ENCODE measurements around the gene RBMS1. TPM values are rescaled to one million over a fixed set of nuclear protein-coding genes. Genes with fewer than 3 reads are reported as not detected.

Gene RBMS1
- total and polyA plus RNA-seq, 2 of the 4 experiments (the other 2 are of a cell fraction): 43.5 to 64.9 TPM

DNA sequence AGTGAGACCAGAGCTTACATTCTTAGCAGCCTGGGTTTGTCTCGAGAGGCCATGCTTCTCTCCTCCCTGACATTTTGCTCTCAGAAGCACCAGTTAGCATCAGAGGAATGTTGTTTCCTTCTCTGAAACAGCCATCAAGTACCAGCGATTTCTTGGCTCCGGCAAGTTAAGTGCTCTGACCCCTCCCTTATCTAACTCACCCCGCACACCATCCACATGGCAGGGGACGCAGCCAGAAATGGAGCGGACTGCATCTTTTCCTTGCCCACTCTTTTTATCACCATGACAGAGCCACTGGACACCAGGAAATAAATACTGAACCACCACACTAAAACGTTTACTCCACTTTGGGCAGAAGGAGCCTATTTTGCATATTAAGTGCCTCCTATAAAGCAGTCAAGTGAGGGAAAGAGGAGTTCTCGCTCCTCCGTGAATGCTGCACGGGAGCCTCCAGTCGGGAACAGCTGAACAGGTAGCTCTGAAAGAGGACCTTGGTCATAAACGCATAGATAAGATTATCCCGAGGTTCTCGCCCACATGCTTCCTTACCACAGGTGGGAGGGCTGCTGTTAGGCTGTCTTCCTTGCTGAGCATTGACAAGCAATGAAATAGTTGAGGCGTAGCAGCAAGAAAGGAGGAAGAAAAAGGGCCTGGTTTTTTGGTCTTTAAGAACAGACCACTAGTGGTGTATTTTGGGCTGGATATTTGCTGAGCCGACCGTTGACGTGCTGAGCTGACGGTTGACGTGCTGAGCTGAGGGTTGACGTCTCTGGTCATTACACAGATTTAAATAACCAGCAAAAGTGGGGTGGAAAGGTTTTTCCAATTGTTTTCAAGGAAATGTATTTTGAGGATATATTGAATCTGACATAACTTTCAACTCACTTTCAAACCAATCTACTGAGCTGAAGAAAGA is 222.2 kb downstream of the RBMS1 start:
- Histone ChIP-seq H3K14ac (replicated peaks; ENCODE audit: low read depth, low read length) (peak overlapping the region; percentile 81), H3K79me1 (ENCODE audit: low read depth in 1 of 2, low read length in 2 of 2) (peaks cover 6 to 19% of the 10 kb centered on the region in 2 experiments; a peak in 3 of 4 replicates), H2AK5ac (ENCODE audit: low read depth, low read length) (peak overlapping the region; percentile 69), H3K4me3 (ENCODE audit: insufficient read depth, low read depth, low read length) (no peak overlapping the region), H2BK5ac (ENCODE audit: low read depth, low read length, poor library complexity, severe bottlenecking) (peak overlapping the region; percentile 85), H3K23ac (ENCODE audit: low read depth, low read length) (peak overlapping the region; percentile 71), H3K27ac (ENCODE audit: insufficient read depth, low read length) (peak overlapping the region; percentile 86), H3K4ac (ENCODE audit: low read depth, low read length) (peak overlapping the region; percentile 93), H3K4me1 (ENCODE audit: control insufficient read depth, insufficient read depth, low read length) (peaks cover 20% of the 10 kb centered on the region), H2BK20ac (ENCODE audit: low read depth, low read length) (peak overlapping the region; percentile 24), H3K9me3 (ENCODE audit: control insufficient read depth, insufficient read depth, low read length) (no peaks in the 10 kb centered on the region), H3K36me3 (ENCODE audit: control insufficient read depth, insufficient read depth, low read length) (peaks cover 24% of the 10 kb centered on the region), H2AK9ac (replicated peaks; ENCODE audit: low read depth, low read length, poor library complexity) (no peak overlapping the region), H3K9ac (ENCODE audit: low read depth, low read length) (peak overlapping the region; percentile 28; the same call in 1 of the 2 replicates), H4K91ac (ENCODE audit: insufficient read depth, low read depth, low read length) (peak overlapping the region; percentile 83), H2BK120ac (ENCODE audit: low read depth, low read length) (peak overlapping the region; percentile 77), H2BK15ac (ENCODE audit: low read depth, low read length) (0 out of 3 replicates have a peak overlapping the region, but pooled peaks have one; percentile 63), H4K8ac (ENCODE audit: low read depth in 2 of 2, low read length in 2 of 2) (peak overlapping the region; percentile 79 to 91), H3K9me1 (ENCODE audit: insufficient read depth, low read length) (peaks cover 17% of the 10 kb centered on the region), H2AFZ (replicated peaks; ENCODE audit: low read length, poor library complexity) (peak overlapping the region; percentile 93), H3K27me3 (ENCODE audit: control insufficient read depth, insufficient read depth, low read length) (no peaks in the 10 kb centered on the region), H3K18ac (ENCODE audit: low read depth, low read length) (no peak overlapping the region; the same call in 1 of the 2 replicates), H3K56ac (ENCODE audit: extremely low read depth, insufficient read depth, low read length) (peak overlapping the region; percentile 64; the same call in 1 of the 2 replicates), H4K20me1 (ENCODE audit: insufficient read depth, low read length) (no peaks in the 10 kb centered on the region), H4K5ac (ENCODE audit: low read depth, low read length) (peak overlapping the region; percentile 49), H3K4me2 (ENCODE audit: low read depth, low read length) (0 out of 2 replicates have a peak overlapping the region, but pooled peaks have one; percentile 1)
- dilution Hi-C loops (cut with HindIII; ENCODE audit: low sequenced_read_pairs, unreplicated experiment): no loop called here
- in situ Hi-C loops (cut with MboI; ENCODE audit: low sequenced_read_pairs): no loop called here
- CTCF ChIA-PET: interaction anchor here (0.6 to 1.8 kb wide), 4 partner anchors 599 to 1170 kb away, joined by 3 to 8 read pairs (median 4); no protein-coding TSS in a partner anchor
- no TSS peak for BruUV-seq (replicated peaks)
- POLR2A ChIA-PET (ENCODE audit: unreplicated experiment): no interaction called here
- DNase-seq (no peak), ATAC-seq (ENCODE audit: low read depth) (no peak)
- intact Hi-C loops (cut with micrococcal nuclease): loop anchor here (5.0 kb wide), 2 partner anchors 566 to 791 kb away; no protein-coding TSS in a partner anchor
- TF ChIP-seq SMC3 (IDR thresholded peaks at IDR 0.05; ENCODE audit: low read depth, low read length): no peak
- 30% methylated on average over 4 of the region's 21 CpGs; no CpG with 5 or more reads in 1 of the 2 experiments for WGBS, 2 experiments (ENCODE audit: extremely low coverage in 2 of 2, insufficient read length in 1 of 2)

Measured in IMR-90 (cell line).